A549 (cell line): ENCODE measurements around the gene EPB41L4A. TPM values are rescaled to one million over a fixed set of nuclear protein-coding genes. Genes with fewer than 3 reads are reported as not detected.

ENCODE experiments used
- ATAC-seq, 2 experiments: fragments of 200-7000 bp in 1 of 2; fragments of >200 bp in 1 of 2; cut with Nextera tagmentation in 1 of 2; cut with Tn5 transposase in 1 of 2; 3 replicates each; pipeline versions ENCODE4 v1.8.0 to v1.9.1; 2018 to 2020; ENCODE audit warnings: mild to moderate bottlenecking in 1 of 2, moderate library complexity in 1 of 2
- CTCF ChIA-PET: fragments of 300-600 bp; sonication (Branson Sonifier 250); formaldehyde crosslinking; extraction: SDS; loops from one replicate; lab custom pipeline; 2021; ENCODE audit warnings: antibody characterized with exemption, inconsistent platforms; lab: Yijun Ruan, JAX
- POLR2A ChIA-PET: fragments of 350-600 bp; formaldehyde crosslinking; extraction: SDS; loops from one replicate; lab custom pipeline; 2021; ENCODE audit warnings: antibody characterized with exemption, inconsistent platforms; lab: Yijun Ruan, JAX
- DNase-seq, 2 experiments: peaks; one replicate each; pipeline versions ENCODE4 v3.0.0 to v3.0.0-alpha.2; 2011 to 2016; ENCODE audit warnings: low read depth in 1 of 2, low spot score in 1 of 2
- FAIRE-seq: peaks from 2 replicates; lab custom pipeline; 2011; peaks lifted over from hg19 to GRCh38; lab: Jason Lieb, UNC
- H3K27ac ChIP-seq, 2 experiments: fragments of >200 bp; sonication (Bioruptor Twin); formaldehyde crosslinking; 3 replicates each; pipeline ENCODE4 v1.5.1; 2016 to 2017
- H3K4me1 ChIP-seq: fragments of >200 bp; sonication (Bioruptor Twin); formaldehyde crosslinking; 3 replicates; pipeline ENCODE4 v1.6.1; 2016
- H3K4me2 ChIP-seq: fragments of >200 bp; sonication (Bioruptor Twin); formaldehyde crosslinking; 3 replicates; pipeline ENCODE4 v1.6.1; 2016
- H3K4me3 ChIP-seq: fragments of >200 bp; sonication (Bioruptor Twin); formaldehyde crosslinking; 3 replicates; pipeline ENCODE4 v1.5.1; 2016
- H3K9me3 ChIP-seq: fragments of >200 bp; sonication (Bioruptor Twin); formaldehyde crosslinking; 3 replicates; pipeline ENCODE4 v1.6.1; 2016
- BHLHE40 ChIP-seq: IDR thresholded peaks from 2 replicates; pipeline ENCODE4 v1.6.1; 2012; ENCODE audit warnings: low read depth, low read length, inconsistent platforms
- CHD2 ChIP-seq: fragments of 150-350 bp; IDR thresholded peaks from 2 replicates; pipeline ENCODE4 v1.6.1; 2014; ENCODE audit warnings: low read length; ENCODE audit not compliant: partially characterized antibody
- CTCF ChIP-seq: fragments of >200 bp; sonication (Bioruptor Twin); formaldehyde crosslinking; IDR thresholded peaks from 3 replicates; pipeline ENCODE4 v1.5.1; 2016
- EP300 ChIP-seq, 2 experiments: fragments of >200 bp; sonication (Bioruptor Twin); formaldehyde crosslinking; IDR thresholded peaks; 2 replicates in 1 of 2; 3 replicates in 1 of 2; pipeline ENCODE4 v1.6.1; 2016 to 2017
- FOSL2 ChIP-seq, 2 experiments: fragments of 450-650 bp in 1 of 2; fragments of >200 bp in 1 of 2; sonication (Bioruptor Twin) in 1 of 2; formaldehyde crosslinking; IDR thresholded peaks; 2 replicates each; pipeline versions ENCODE4 v1.5.0 to v1.6.1; 2016 to 2020; ENCODE audit warnings: mild to moderate bottlenecking in 1 of 2, moderate library complexity in 1 of 2
- GATA3 ChIP-seq: IDR thresholded peaks from 2 replicates; pipeline ENCODE4 v1.6.1; 2012; ENCODE audit warnings: borderline replicate concordance
- HES2 ChIP-seq: fragments of >200 bp; sonication (Bioruptor Twin); formaldehyde crosslinking; IDR thresholded peaks from 2 replicates; pipeline ENCODE4 v1.6.1; 2016
- HMGXB4 ChIP-seq: fragments of 250-450 bp; sonication (Bioruptor Pico); IDR thresholded peaks from 2 replicates; pipeline ENCODE4 v1.5.0; 2021; ENCODE audit warnings: mild to moderate bottlenecking, moderate library complexity, borderline replicate concordance
- HOXB5 ChIP-seq: fragments of 250-450 bp; sonication (Bioruptor Pico); IDR thresholded peaks from 2 replicates; pipeline ENCODE4 v1.5.0; 2020; ENCODE audit warnings: mild to moderate bottlenecking, moderate library complexity
- JUNB ChIP-seq: fragments of >200 bp; sonication (Bioruptor Twin); formaldehyde crosslinking; IDR thresholded peaks from 2 replicates; pipeline ENCODE4 v1.6.1; 2016
- KDM1A ChIP-seq: fragments of 200-600 bp; sonication (generic); IDR thresholded peaks from 2 replicates; pipeline ENCODE4 v1.6.1; 2016; ENCODE audit warnings: low read depth, mild to moderate bottlenecking
- MAZ ChIP-seq: fragments of 150-350 bp; IDR thresholded peaks from 2 replicates; pipeline ENCODE4 v1.6.1; 2014; ENCODE audit warnings: antibody characterized with exemption, low read depth, low read length, borderline replicate concordance
- MYC ChIP-seq: IDR thresholded peaks from 2 replicates; pipeline ENCODE4 v1.6.1; 2012; ENCODE audit warnings: mild to moderate bottlenecking, inconsistent platforms, low read length, improper control_type of control experiment, borderline replicate concordance
- NFE2L2 ChIP-seq: fragments of 150-350 bp; conservative IDR thresholded peaks from 2 replicates; pipeline ENCODE4 v1.6.1; 2014; ENCODE audit warnings: low read length
- RAD21 ChIP-seq, 2 experiments: fragments of >200 bp in 1 of 2; sonication (Bioruptor Twin) in 1 of 2; formaldehyde crosslinking in 1 of 2; IDR thresholded peaks in 1 of 2; conservative IDR thresholded peaks in 1 of 2; 2 replicates in 1 of 2; 3 replicates in 1 of 2; pipeline ENCODE4 v1.6.1; 2012 to 2018; ENCODE audit warnings: inconsistent platforms in 1 of 2
- RFX5 ChIP-seq: fragments of 450-650 bp; IDR thresholded peaks from 2 replicates; pipeline ENCODE4 v1.7.1; 2014; ENCODE audit warnings: antibody characterized with exemption, mild to moderate bottlenecking, moderate library complexity
- RNF2 ChIP-seq: fragments of 200-600 bp; sonication (generic); IDR thresholded peaks from 2 replicates; pipeline ENCODE4 v1.6.1; 2016; ENCODE audit warnings: low read depth, mild to moderate bottlenecking, antibody characterized with exemption, moderate library complexity, borderline replicate concordance
- ZFP36 ChIP-seq: fragments of 450-650 bp; IDR thresholded peaks from 2 replicates; pipeline ENCODE4 v1.6.1; 2014; ENCODE audit warnings: borderline replicate concordance; ENCODE audit not compliant: partially characterized antibody
- ZNF302 ChIP-seq: fragments of 250-450 bp; sonication (Bioruptor Pico); IDR thresholded peaks from 2 replicates; pipeline ENCODE4 v1.9.0; 2021; ENCODE audit warnings: inconsistent platforms, mild to moderate bottlenecking, moderate library complexity
- WGBS: methylation state at CpG from one replicate; pipeline ENCODE4 v1.1.6; 2017; ENCODE audit errors: missing lambda C conversion rate; 5-methylcytosine and 5-hydroxymethylcytosine counted together
- polyA plus RNA-seq, 4 experiments: library from polyadenylated mRNA; depleted of rRNA in 3 of 4; stranded (reverse); fragments of >200 nt; fragmentation: RNase III in 1 of 4; extraction: RNeasy Plus Mini Kit Qiagen cat#74134 plus additional on column Dnase treatment in 1 of 4; gene quantifications; 2 replicates in 3 of 4; 3 replicates in 1 of 4; pipeline ENCODE4 v1.2.3, GENCODE V29; 2011 to 2017
- TF ChIP-seq, protein P1 (sequence below): fragments of 450-650 bp; IDR thresholded peaks from 2 replicates; pipeline ENCODE4 v1.6.1; 2014; ENCODE audit warnings: antibody characterized with exemption
- TF ChIP-seq, protein P2 (sequence below): IDR thresholded peaks from 2 replicates; pipeline ENCODE4 v1.6.1; 2012; ENCODE audit warnings: low read depth, borderline replicate concordance
- TF ChIP-seq, protein P3 (sequence below): IDR thresholded peaks from 2 replicates; pipeline ENCODE4 v1.6.1; 2012

The EPB41L4A gene
- polyA plus RNA-seq, 2 of the 4 experiments (the other 2 are of a cell fraction): 1.3 to 4.4 TPM

DNA sequence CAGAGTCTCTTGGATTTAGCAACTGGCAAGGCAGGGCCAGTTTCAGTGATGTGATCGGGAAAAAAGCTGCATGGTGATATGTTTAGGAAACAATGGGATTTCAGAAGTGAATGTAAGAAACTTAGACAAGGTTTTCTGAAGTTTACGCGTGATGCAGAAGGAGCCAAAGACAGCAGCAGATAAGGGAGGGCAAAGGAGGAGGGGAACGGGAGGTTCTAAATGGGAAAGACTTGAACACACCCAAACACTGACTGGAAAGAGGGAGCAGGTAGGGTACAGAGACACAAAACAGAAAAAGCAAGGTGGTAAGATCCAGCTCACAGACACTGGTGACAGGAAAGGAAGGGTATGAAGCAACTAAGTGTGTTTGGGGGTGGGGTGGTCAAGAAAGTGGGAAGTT, 115.4 kb downstream of the EPB41L4A start (continued):
- TF ChIP-seq ZFP36 (no peak), HOXB5 (CRISPR knock-in tag) (no peak), BHLHE40 (no peak)
- TF ChIP-seq, protein P1, sequence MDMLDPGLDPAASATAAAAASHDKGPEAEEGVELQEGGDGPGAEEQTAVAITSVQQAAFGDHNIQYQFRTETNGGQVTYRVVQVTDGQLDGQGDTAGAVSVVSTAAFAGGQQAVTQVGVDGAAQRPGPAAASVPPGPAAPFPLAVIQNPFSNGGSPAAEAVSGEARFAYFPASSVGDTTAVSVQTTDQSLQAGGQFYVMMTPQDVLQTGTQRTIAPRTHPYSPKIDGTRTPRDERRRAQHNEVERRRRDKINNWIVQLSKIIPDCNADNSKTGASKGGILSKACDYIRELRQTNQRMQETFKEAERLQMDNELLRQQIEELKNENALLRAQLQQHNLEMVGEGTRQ: no peak

GRCh38 chr5:112294126-112294525, 125.0 kb downstream of the EPB41L4A start:
- Histone ChIP-seq H3K9me3 (no peaks in the 10 kb centered on the region), H3K4me2 (no peak overlapping the region), H3K27ac (no peak overlapping the region), H3K4me3 (no peak overlapping the region), H3K4me1 (no peaks in the 10 kb centered on the region)
- DNase-seq (no peak), ATAC-seq (no peak), FAIRE-seq (no peak)
- WGBS: 60% methylated on average over 5 of the region's 5 CpGs
- ChIA-PET POLR2A (no interaction called here), CTCF (no interaction called here)
- TF ChIP-seq ZNF302 (CRISPR knock-in tag) (no peak), ZFP36 (no peak), HES2 (no peak), GATA3 (no peak), RFX5 (no peak), FOSL2 (IDR thresholded peaks at IDR 0.05) (no peak), FOSL2 (CRISPR knock-in tag; IDR thresholded peaks at IDR 0.05) (no peak), HOXB5 (CRISPR knock-in tag) (no peak), KDM1A (no peak), CHD2 (no peak), MAZ (no peak), RAD21 (conservative IDR thresholded peaks at IDR 0.05 in 1 of 2, IDR thresholded peaks at IDR 0.05 in 1 of 2) (no peak), NFE2L2 (no peak), EP300 (IDR thresholded peaks at IDR 0.05) (no peak), CTCF (no peak), JUNB (no peak), MYC (no peak), RNF2 (no peak), HMGXB4 (no peak)
- TF ChIP-seq, protein P2, sequence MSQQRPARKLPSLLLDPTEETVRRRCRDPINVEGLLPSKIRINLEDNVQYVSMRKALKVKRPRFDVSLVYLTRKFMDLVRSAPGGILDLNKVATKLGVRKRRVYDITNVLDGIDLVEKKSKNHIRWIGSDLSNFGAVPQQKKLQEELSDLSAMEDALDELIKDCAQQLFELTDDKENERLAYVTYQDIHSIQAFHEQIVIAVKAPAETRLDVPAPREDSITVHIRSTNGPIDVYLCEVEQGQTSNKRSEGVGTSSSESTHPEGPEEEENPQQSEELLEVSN: no peak
- TF ChIP-seq, protein P3, sequence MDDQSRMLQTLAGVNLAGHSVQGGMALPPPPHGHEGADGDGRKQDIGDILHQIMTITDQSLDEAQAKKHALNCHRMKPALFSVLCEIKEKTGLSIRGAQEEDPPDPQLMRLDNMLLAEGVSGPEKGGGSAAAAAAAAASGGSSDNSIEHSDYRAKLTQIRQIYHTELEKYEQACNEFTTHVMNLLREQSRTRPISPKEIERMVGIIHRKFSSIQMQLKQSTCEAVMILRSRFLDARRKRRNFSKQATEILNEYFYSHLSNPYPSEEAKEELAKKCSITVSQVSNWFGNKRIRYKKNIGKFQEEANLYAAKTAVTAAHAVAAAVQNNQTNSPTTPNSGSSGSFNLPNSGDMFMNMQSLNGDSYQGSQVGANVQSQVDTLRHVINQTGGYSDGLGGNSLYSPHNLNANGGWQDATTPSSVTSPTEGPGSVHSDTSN: no peak
